ENCODE measurements around the gene MSANTD1.
A peak's percentile ranks its signal among the peaks of the same experiment; 100 is the strongest.

MSANTD1 gene

DNA sequence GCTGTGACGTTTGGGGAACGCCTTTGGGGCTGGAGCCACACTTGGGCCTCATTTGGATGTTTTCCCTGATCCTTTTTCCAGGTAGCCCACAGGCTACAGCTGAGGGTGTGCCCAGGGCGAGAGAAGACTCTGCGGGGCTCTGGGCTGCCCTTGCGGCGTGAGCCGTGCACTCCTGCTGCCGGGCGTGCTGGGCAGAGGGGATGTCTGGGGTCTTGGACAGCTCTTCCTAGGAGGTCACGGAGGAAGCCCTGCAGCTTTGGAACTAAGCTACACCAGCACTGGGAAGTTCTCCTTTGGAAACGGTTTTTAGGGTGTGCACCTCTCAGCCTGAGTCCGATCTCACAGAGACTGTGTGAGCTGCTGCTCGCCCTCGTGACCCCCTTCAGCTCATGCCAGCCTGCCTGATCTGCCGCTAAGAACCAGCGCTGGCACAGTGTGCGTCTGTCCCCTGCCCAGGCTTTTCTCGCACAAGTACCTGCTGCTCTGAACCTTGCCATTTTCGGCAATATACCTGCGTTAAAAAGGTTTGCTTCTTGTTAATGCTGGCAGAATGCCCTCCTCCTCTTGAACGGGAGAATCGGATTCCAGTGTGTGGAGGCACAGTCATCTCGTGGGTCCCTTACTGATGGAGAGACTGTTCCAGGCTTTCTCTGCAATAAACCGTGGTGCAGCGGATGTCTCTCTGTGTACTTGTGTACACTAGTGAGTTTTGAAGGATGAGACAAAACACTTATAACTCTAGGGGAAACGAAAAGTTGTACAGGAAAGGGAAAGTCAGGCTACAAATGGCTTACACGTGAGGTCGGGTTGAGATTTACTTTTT, 14.3 kb downstream of the MSANTD1 start:
- no peak overlapping the region for H3K56ac ChIP-seq (ENCODE audit: low read length)
- H3K27me3 ChIP-seq (ENCODE audit: insufficient read depth, low read length, poor library complexity), result no peaks in the 10 kb centered on the region
- no peak overlapping the region for H3K4me2 ChIP-seq (ENCODE audit: low read length)
- no peak overlapping the region for H3K23ac ChIP-seq (ENCODE audit: low read length)
- H3K4ac ChIP-seq (ENCODE audit: low read depth, low read length), result no peak overlapping the region
- no peak for DNase-seq
- H3K36me3 ChIP-seq (ENCODE audit: control insufficient read depth, insufficient read depth, low read length), result no peaks in the 10 kb centered on the region
- H3K4me1 ChIP-seq (ENCODE audit: control insufficient read depth, low read depth, low read length), result peaks cover 2% of the 10 kb centered on the region
- H3K18ac ChIP-seq (ENCODE audit: low read length), result no peak overlapping the region
- WGBS (ENCODE audit: extremely low coverage, insufficient coverage, low lambda C conversion rate), result no CpG with 5 or more reads among the region's 28 CpGs
- no peaks in the 10 kb centered on the region for H3K79me1 ChIP-seq (ENCODE audit: low read length)
- no peak overlapping the region for H3K9ac ChIP-seq (ENCODE audit: low read length)
- no peak overlapping the region for H4K5ac ChIP-seq (ENCODE audit: low read length)
- H2BK120ac ChIP-seq (ENCODE audit: low read depth, low read length), result no peak overlapping the region
- no peak overlapping the region for H2BK5ac ChIP-seq (ENCODE audit: low read length)
- no peak overlapping the region for H2AK5ac ChIP-seq (ENCODE audit: low read length)
- no peak overlapping the region for H3K27ac ChIP-seq (ENCODE audit: low read depth, low read length)
- no peak overlapping the region for H2BK15ac ChIP-seq (replicated peaks; ENCODE audit: low read depth)
- no peaks in the 10 kb centered on the region for H3K79me2 ChIP-seq (ENCODE audit: control insufficient read depth, insufficient read depth, low read length)
- H3K4me3 ChIP-seq (ENCODE audit: low read length), result no peak overlapping the region
- no peak overlapping the region for H4K8ac ChIP-seq (ENCODE audit: low read depth, low read length)

GRCh38 chr4:3263876-3264193, 14.9 kb downstream of the MSANTD1 start:
- Histone ChIP-seq H2BK15ac (replicated peaks; ENCODE audit: low read depth) (no peak overlapping the region), H3K9ac (ENCODE audit: low read length) (no peak overlapping the region), H4K5ac (ENCODE audit: low read length) (no peak overlapping the region), H3K27me3 (ENCODE audit: insufficient read depth, low read length, poor library complexity) (no peaks in the 10 kb centered on the region), H3K4me3 (ENCODE audit: low read length) (no peak overlapping the region), H3K56ac (ENCODE audit: low read length) (no peak overlapping the region), H3K4me2 (ENCODE audit: low read length) (no peak overlapping the region), H3K27ac (ENCODE audit: low read depth, low read length) (no peak overlapping the region), H2AK5ac (ENCODE audit: low read length) (no peak overlapping the region), H2BK120ac (ENCODE audit: low read depth, low read length) (no peak overlapping the region), H2BK5ac (ENCODE audit: low read length) (no peak overlapping the region), H3K23ac (ENCODE audit: low read length) (no peak overlapping the region), H3K79me2 (ENCODE audit: control insufficient read depth, insufficient read depth, low read length) (no peaks in the 10 kb centered on the region), H3K36me3 (ENCODE audit: control insufficient read depth, insufficient read depth, low read length) (no peaks in the 10 kb centered on the region), H3K18ac (ENCODE audit: low read length) (no peak overlapping the region), H4K8ac (ENCODE audit: low read depth, low read length) (no peak overlapping the region), H3K4ac (ENCODE audit: low read depth, low read length) (no peak overlapping the region), H3K4me1 (ENCODE audit: control insufficient read depth, low read depth, low read length) (peaks cover 2% of the 10 kb centered on the region), H3K79me1 (ENCODE audit: low read length) (no peaks in the 10 kb centered on the region)
- no peak for DNase-seq
- no CpG with 5 or more reads among the region's 6 CpGs for WGBS (ENCODE audit: extremely low coverage, insufficient coverage, low lambda C conversion rate)

- no peak overlapping the region for H2BK5ac ChIP-seq (ENCODE audit: low read length)
These were observed 17.1 kb downstream of the MSANTD1 start for GRCh38 chr4:3266076-3266475.

GRCh38 chr4:3267576-3268394, 18.8 kb downstream of the MSANTD1 start:
- Histone ChIP-seq H3K4me3 (ENCODE audit: low read length) (no peak overlapping the region), H2BK15ac (replicated peaks; ENCODE audit: low read depth) (no peak overlapping the region), H3K79me1 (ENCODE audit: low read length) (no peaks in the 10 kb centered on the region), H3K18ac (ENCODE audit: low read length) (no peak overlapping the region), H2BK120ac (ENCODE audit: low read depth, low read length) (no peak overlapping the region), H2AK5ac (ENCODE audit: low read length) (no peak overlapping the region), H3K9ac (ENCODE audit: low read length) (no peak overlapping the region), H3K27ac (ENCODE audit: low read depth, low read length) (no peak overlapping the region), H4K8ac (ENCODE audit: low read depth, low read length) (no peak overlapping the region), H3K23ac (ENCODE audit: low read length) (no peak overlapping the region), H3K4ac (ENCODE audit: low read depth, low read length) (no peak overlapping the region), H3K4me1 (ENCODE audit: control insufficient read depth, low read depth, low read length) (peaks cover 2% of the 10 kb centered on the region), H4K5ac (ENCODE audit: low read length) (no peak overlapping the region), H3K36me3 (ENCODE audit: control insufficient read depth, insufficient read depth, low read length) (no peaks in the 10 kb centered on the region), H3K27me3 (ENCODE audit: insufficient read depth, low read length, poor library complexity) (no peaks in the 10 kb centered on the region), H3K79me2 (ENCODE audit: control insufficient read depth, insufficient read depth, low read length) (no peaks in the 10 kb centered on the region), H3K56ac (ENCODE audit: low read length) (no peak overlapping the region), H3K4me2 (ENCODE audit: low read length) (no peak overlapping the region), H2BK5ac (ENCODE audit: low read length) (no peak overlapping the region)
- peak; percentile 38 for DNase-seq
- no CpG with 5 or more reads among the region's 18 CpGs for WGBS (ENCODE audit: extremely low coverage, insufficient coverage, low lambda C conversion rate)

More at GRCh38 chr4:3266076-3266475, 17.1 kb downstream of the MSANTD1 start:
- no peak for DNase-seq
- H2AK5ac ChIP-seq (ENCODE audit: low read length), result no peak overlapping the region
- H3K56ac ChIP-seq (ENCODE audit: low read length), result no peak overlapping the region
- no peak overlapping the region for H3K4me3 ChIP-seq (ENCODE audit: low read length)
- H2BK15ac ChIP-seq (replicated peaks; ENCODE audit: low read depth), result no peak overlapping the region
- no peaks in the 10 kb centered on the region for H3K36me3 ChIP-seq (ENCODE audit: control insufficient read depth, insufficient read depth, low read length)
- H3K4me1 ChIP-seq (ENCODE audit: control insufficient read depth, low read depth, low read length), result peaks cover 2% of the 10 kb centered on the region
- no CpG with 5 or more reads among the region's 17 CpGs for WGBS (ENCODE audit: extremely low coverage, insufficient coverage, low lambda C conversion rate)
- no peak overlapping the region for H4K5ac ChIP-seq (ENCODE audit: low read length)
- no peak overlapping the region for H3K27ac ChIP-seq (ENCODE audit: low read depth, low read length)
- no peak overlapping the region for H3K18ac ChIP-seq (ENCODE audit: low read length)
- no peaks in the 10 kb centered on the region for H3K79me1 ChIP-seq (ENCODE audit: low read length)
- no peak overlapping the region for H4K8ac ChIP-seq (ENCODE audit: low read depth, low read length)
- no peak overlapping the region for H3K4me2 ChIP-seq (ENCODE audit: low read length)
- no peak overlapping the region for H3K23ac ChIP-seq (ENCODE audit: low read length)
- H2BK120ac ChIP-seq (ENCODE audit: low read depth, low read length), result no peak overlapping the region
- H3K79me2 ChIP-seq (ENCODE audit: control insufficient read depth, insufficient read depth, low read length), result no peaks in the 10 kb centered on the region
- no peak overlapping the region for H3K4ac ChIP-seq (ENCODE audit: low read depth, low read length)
- H3K9ac ChIP-seq (ENCODE audit: low read length), result no peak overlapping the region
- no peaks in the 10 kb centered on the region for H3K27me3 ChIP-seq (ENCODE audit: insufficient read depth, low read length, poor library complexity)

DNA sequence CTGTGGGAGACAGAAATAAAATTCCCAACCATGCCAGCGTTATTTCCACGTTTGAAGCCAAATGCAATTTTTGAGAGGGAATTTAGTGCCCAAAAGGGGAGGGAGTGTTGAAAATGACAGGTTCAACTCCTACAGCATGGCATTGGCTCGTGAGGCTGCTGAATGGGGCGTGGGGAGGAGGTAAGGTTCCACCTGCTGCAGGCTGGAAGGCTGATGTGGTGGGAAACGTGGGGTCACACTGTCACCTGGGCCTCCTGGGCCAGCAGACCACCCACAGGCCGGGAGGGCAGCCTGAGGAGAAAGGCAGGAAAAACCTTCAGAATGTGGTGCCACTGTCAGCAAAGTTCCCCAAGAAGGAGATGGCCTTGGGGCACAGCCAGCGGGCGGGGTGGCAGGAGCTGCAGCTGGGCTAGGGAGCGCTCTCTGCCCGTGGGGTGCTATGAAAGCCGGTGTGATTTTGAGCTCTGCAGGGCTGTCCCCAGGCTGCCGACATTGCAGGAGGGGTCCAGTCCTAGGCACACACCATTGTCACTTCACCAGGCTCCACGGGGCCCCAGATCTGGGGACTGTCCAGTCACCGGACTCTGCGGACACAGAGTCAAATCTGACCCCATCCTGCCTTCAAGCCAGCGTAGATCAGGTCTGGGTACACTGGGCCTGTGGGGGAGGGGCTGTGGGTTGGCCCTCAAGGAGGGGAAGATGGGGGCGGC, 19.6 kb downstream of the MSANTD1 start:
- no peak overlapping the region for H2AK5ac ChIP-seq (ENCODE audit: low read length)
- WGBS (ENCODE audit: extremely low coverage, insufficient coverage, low lambda C conversion rate), result no CpG with 5 or more reads among the region's 17 CpGs
- DNase-seq, result no peak

More for the DNA sequence above, 19.6 kb downstream of the MSANTD1 start:
- no peak overlapping the region for H3K9ac ChIP-seq (ENCODE audit: low read length)
- no peak overlapping the region for H4K8ac ChIP-seq (ENCODE audit: low read depth, low read length)
- no peaks in the 10 kb centered on the region for H3K79me1 ChIP-seq (ENCODE audit: low read length)
- no peak overlapping the region for H3K18ac ChIP-seq (ENCODE audit: low read length)
- no peak overlapping the region for H2BK5ac ChIP-seq (ENCODE audit: low read length)
- H2BK15ac ChIP-seq (replicated peaks; ENCODE audit: low read depth), result no peak overlapping the region
- H3K4me3 ChIP-seq (ENCODE audit: low read length), result no peak overlapping the region
- H3K56ac ChIP-seq (ENCODE audit: low read length), result no peak overlapping the region
- no peak overlapping the region for H3K23ac ChIP-seq (ENCODE audit: low read length)
- H3K27ac ChIP-seq (ENCODE audit: low read depth, low read length), result no peak overlapping the region
- no peaks in the 10 kb centered on the region for H3K79me2 ChIP-seq (ENCODE audit: control insufficient read depth, insufficient read depth, low read length)
- no peak overlapping the region for H2BK120ac ChIP-seq (ENCODE audit: low read depth, low read length)
- no peak overlapping the region for H3K4ac ChIP-seq (ENCODE audit: low read depth, low read length)
- peaks cover 2% of the 10 kb centered on the region for H3K4me1 ChIP-seq (ENCODE audit: control insufficient read depth, low read depth, low read length)
- no peak overlapping the region for H3K4me2 ChIP-seq (ENCODE audit: low read length)
- no peaks in the 10 kb centered on the region for H3K27me3 ChIP-seq (ENCODE audit: insufficient read depth, low read length, poor library complexity)
- H4K5ac ChIP-seq (ENCODE audit: low read length), result no peak overlapping the region
- H3K36me3 ChIP-seq (ENCODE audit: control insufficient read depth, insufficient read depth, low read length), result no peaks in the 10 kb centered on the region

Data from mesendoderm (in vitro differentiated cells).